Measurements from ENCODE around the gene BICDL2.

Gene BICDL2

GRCh38 chr16:3023415-3023668 is 13.4 kb downstream of the BICDL2 start:
- DNase-seq: no peak

- no peak for DNase-seq
Measured at GRCh38 chr16:3022684-3023414, 13.9 kb downstream of the BICDL2 start.

- DNase-seq: peak; percentile 70
Measured at GRCh38 chr16:3022208-3022683, 14.5 kb downstream of the BICDL2 start.

- peak; percentile 78 for DNase-seq
Measured at GRCh38 chr16:3021449-3022207, 15.1 kb downstream of the BICDL2 start.

- DNase-seq: peak; percentile 77
Measured at GRCh38 chr16:3020604-3021448, 15.9 kb downstream of the BICDL2 start.

GRCh38 chr16:3020247-3020603 is 16.5 kb downstream of the BICDL2 start, which contains the start of gene TNFRSF12A:
Gene TNFRSF12A, plus strand, starts transcription at chr16:3020368. Its CDS starts 30 bp downstream, at chr16:3020398.
- DNase-seq: peak; percentile 54

GRCh38 chr16:3019594-3020246 is 17.0 kb downstream of the BICDL2 start:
- no peak for DNase-seq

- DNase-seq: no peak
Measured at GRCh38 chr16:3017794-3018506, 18.8 kb downstream of the BICDL2 start, which contains the start of gene CLDN6. Gene CLDN6, minus strand, starts transcription at chr16:3018183. Its CDS starts 2,162 bp downstream, at chr16:3016021.

- DNase-seq: no peak
Measured at GRCh38 chr16:3017344-3017743, 19.4 kb downstream of the BICDL2 start.

GRCh38 chr16:3015865-3016521 is 20.8 kb downstream of the BICDL2 start:
- DNase-seq: no peak

- DNase-seq: no peak
Measured at GRCh38 chr16:3014971-3015370, 21.8 kb downstream of the BICDL2 start.

GRCh38 chr16:3013998-3014690 is 22.6 kb downstream of the BICDL2 start:
- no peak for DNase-seq

- no peak for DNase-seq
Measured at GRCh38 chr16:3013491-3013951, 23.2 kb downstream of the BICDL2 start.

- DNase-seq: no peak
Measured at GRCh38 chr16:3012828-3013420, 23.8 kb downstream of the BICDL2 start, which contains the start of gene CLDN9. Gene CLDN9, plus strand, starts transcription at chr16:3012923. Its CDS starts 440 bp downstream, at chr16:3013363.

GRCh38 chr16:3012246-3012645 is 24.5 kb downstream of the BICDL2 start:
- DNase-seq: no peak

- DNase-seq: no peak
Measured at GRCh38 chr16:3010510-3010909, 26.2 kb downstream of the BICDL2 start.

- DNase-seq: no peak
Measured at GRCh38 chr16:3009568-3010390, 27.0 kb downstream of the BICDL2 start.

- no peak for DNase-seq
Measured at GRCh38 chr16:3008690-3009037, 28.1 kb downstream of the BICDL2 start.

- no peak for DNase-seq
Measured at GRCh38 chr16:3007957-3008689, 28.6 kb downstream of the BICDL2 start.
